GM12878 (cell line): Measurements from ENCODE around the gene MVB12B. TPM values are rescaled to one million over a fixed set of nuclear protein-coding genes. Genes with fewer than 3 reads are reported as not detected.

Experiments
- ATAC-seq: fragments of 200-7000 bp; cut with Tn5 transposase; 3 replicates; pipeline ENCODE4 v1.9.1; 2020; ENCODE audit warnings: mild to moderate bottlenecking, moderate library complexity
- BruUV-seq: library from RNA; stranded (reverse); fragments of 400-500 nt; replicated peaks from 2 replicates; lab custom pipeline; 2021; lab: Mats Ljungman, UMichigan
- CTCF ChIA-PET: fragments of 300-600 bp; sonication (Branson Sonifier 250); formaldehyde crosslinking; extraction: SDS; loops from one replicate; lab custom pipeline; 2021; ENCODE audit warnings: inconsistent platforms; lab: Yijun Ruan, JAX
- POLR2A ChIA-PET: fragments of 350-600 bp; formaldehyde crosslinking; extraction: SDS; loops from one replicate; lab custom pipeline; 2021; ENCODE audit warnings: inconsistent platforms; lab: Charles Lee
- RAD21 ChIA-PET: fragments of 300-600 bp; sonication (Branson Sonifier 250); formaldehyde crosslinking; loops from one replicate; lab custom pipeline; 2023; ENCODE audit warnings: antibody characterized with exemption; ENCODE audit not compliant: unreplicated experiment; lab: Charles Lee
- SMC1A ChIA-PET: fragments of 300-600 bp; sonication (Branson Sonifier 250); formaldehyde crosslinking; loops from one replicate; lab custom pipeline; 2023; ENCODE audit not compliant: unreplicated experiment, uncharacterized antibody; lab: Charles Lee
- DNase-seq: peaks from one replicate; pipeline ENCODE4 v3.0.0-alpha.2; 2011; ENCODE audit warnings: low read depth, low spot score
- FAIRE-seq: peaks from 3 replicates; lab custom pipeline; 2011; peaks lifted over from hg19 to GRCh38; lab: Jason Lieb, UNC
- H2AFZ ChIP-seq: 2 replicates; pipeline ENCODE4 v1.6.0; 2011; ENCODE audit warnings: low read depth, low read length, control low read depth; ENCODE audit not compliant: control insufficient read depth
- H3K27ac ChIP-seq: 2 replicates; pipeline ENCODE4 v1.5.1; 2011; ENCODE audit warnings: control low read depth; ENCODE audit not compliant: control insufficient read depth, insufficient read depth
- H3K27me3 ChIP-seq, 2 experiments: replicated peaks in 1 of 2; 2 replicates each; pipeline versions ENCODE4 v1.6.0 to v1.6.1; 2011; ENCODE audit warnings: low read length in 1 of 2; ENCODE audit not compliant: control insufficient read depth in 2 of 2, insufficient read depth in 2 of 2
- H3K36me3 ChIP-seq, 2 experiments: 2 replicates each; pipeline ENCODE4 v1.5.1; 2011; ENCODE audit warnings: low read length in 1 of 2; ENCODE audit not compliant: control insufficient read depth in 2 of 2, insufficient read depth in 2 of 2
- H3K4me1 ChIP-seq: 2 replicates; pipeline ENCODE4 v1.6.1; 2011; ENCODE audit warnings: mild to moderate bottlenecking, low read length, moderate library complexity, mixed read lengths; ENCODE audit not compliant: control insufficient read depth, insufficient read depth
- H3K4me2 ChIP-seq: 2 replicates; pipeline ENCODE4 v1.6.0; 2011; ENCODE audit warnings: control low read depth; ENCODE audit not compliant: control insufficient read depth, insufficient read depth
- H3K4me3 ChIP-seq: fragments of 200-600 bp; sonication (generic); 2 replicates; pipeline ENCODE4 v1.5.1; 2016
- H3K79me2 ChIP-seq: 2 replicates; pipeline ENCODE4 v1.6.0; 2011; ENCODE audit warnings: low read length; ENCODE audit not compliant: control insufficient read depth, insufficient read depth
- H3K9ac ChIP-seq: 2 replicates; pipeline ENCODE4 v1.8.0; 2011; ENCODE audit warnings: low read length, control low read depth, mixed read lengths; ENCODE audit not compliant: control insufficient read depth, insufficient read depth
- H3K9me3 ChIP-seq: replicated peaks from 3 replicates; pipeline ENCODE4 v1.5.1; 2011; ENCODE audit warnings: mild to moderate bottlenecking, low read length; ENCODE audit not compliant: control insufficient read depth, insufficient read depth
- H4K20me1 ChIP-seq: 2 replicates; pipeline ENCODE4 v1.6.0; 2011; ENCODE audit not compliant: control insufficient read depth, insufficient read depth
- EGR1 ChIP-seq, 2 experiments: IDR thresholded peaks; 1 replicate in 1 of 2; 2 replicates in 1 of 2; pipeline ENCODE4 v1.6.1; 2011 to 2012; ENCODE audit warnings: low read depth in 2 of 2, low read length in 2 of 2, borderline replicate concordance in 1 of 2, mild to moderate bottlenecking in 1 of 2, moderate library complexity in 1 of 2
- HDAC6 ChIP-seq: fragments of 200-600 bp; sonication (generic); IDR thresholded peaks from one replicate; pipeline ENCODE4 v1.8.0; 2017; ENCODE audit warnings: antibody characterized with exemption; ENCODE audit not compliant: unreplicated experiment
- NBN ChIP-seq: fragments of 450-650 bp; IDR thresholded peaks from 2 replicates; pipeline ENCODE4 v1.6.1; 2016
- POLR2AphosphoS2 ChIP-seq: IDR thresholded peaks from 2 replicates; pipeline ENCODE4 v1.6.1; 2011; ENCODE audit warnings: low read depth, mild to moderate bottlenecking, low read length, improper control_type of control experiment, moderate library complexity
- POU2F2 ChIP-seq: IDR thresholded peaks from 3 replicates; pipeline ENCODE4 v1.6.1; 2011; ENCODE audit warnings: low read depth, mild to moderate bottlenecking, low read length, borderline replicate concordance
- SIN3A ChIP-seq: IDR thresholded peaks from 2 replicates; pipeline ENCODE4 v1.6.1; 2012; ENCODE audit warnings: low read depth, low read length, improper control_type of control experiment
- SIX5 ChIP-seq: IDR thresholded peaks from 2 replicates; pipeline ENCODE4 v1.6.1; 2011; ENCODE audit warnings: mild to moderate bottlenecking, low read depth, low read length, moderate library complexity; ENCODE audit not compliant: severe bottlenecking
- TARDBP ChIP-seq: IDR thresholded peaks from 2 replicates; pipeline ENCODE4 v1.6.1; 2016; ENCODE audit warnings: borderline replicate concordance
- YY1 ChIP-seq: IDR thresholded peaks from 2 replicates; pipeline ENCODE4 v1.6.1; 2011; ENCODE audit warnings: low read depth, mild to moderate bottlenecking, low read length
- WGBS: methylation state at CpG from one replicate; pipeline ENCODE4 v1.1.6; 2016; ENCODE audit warnings: low lambda C conversion rate; ENCODE audit not compliant: insufficient replicate concordance, insufficient coverage; ENCODE audit errors: missing lambda C conversion rate; 5-methylcytosine and 5-hydroxymethylcytosine counted together
- in situ Hi-C: fragments of 300-500 bp; cut with MboI; formaldehyde crosslinking; loops from 9 replicates; pipeline ENCODE4 v1.14.3; 2018; ENCODE audit warnings: mixed read lengths
- intact Hi-C: fragments of 100-400 bp; cut with micrococcal nuclease; formaldehyde crosslinking; loops from one replicate; pipeline ENCODE4 v1.14.2; 2022; ENCODE audit not compliant: unreplicated experiment
- polyA plus RNA-seq, 11 experiments: library from polyadenylated mRNA; depleted of rRNA in 4 of 11; unstranded in 6 of 11; stranded (reverse) in 5 of 11; fragments of >200 nt; fragmentation: Nextera tagmentation in 4 of 11; fragmentation: Illumina TruSeq in 1 of 11; extraction: Ambion mirVana in 4 of 11; extraction: Trizol in 1 of 11; gene quantifications; 1 replicate in 1 of 11; 2 replicates in 10 of 11; pipeline versions ENCODE4 v1.2.1 to v1.2.3, GENCODE V29; 2011 to 2016; ENCODE audit warnings: inconsistent platforms in 2 of 11, missing spikeins in 2 of 11, low read depth in 1 of 11
- total RNA-seq, 4 experiments: library from RNA; depleted of rRNA in 3 of 4; stranded (reverse); fragments of >200 nt in 3 of 4; fragmentation: Illumina TruSeq in 1 of 4; extraction: Trizol in 1 of 4; gene quantifications; 2 replicates each; pipeline versions ENCODE4 v1.2.1 to v1.2.3, GENCODE V29; 2013 to 2021

Gene MVB12B
- total and polyA plus RNA-seq, 10 of the 15 experiments (the other 5 are each of a cell fraction or from before 2014, with no cell fraction given): 0.08 TPM; not detected in 9

DNA sequence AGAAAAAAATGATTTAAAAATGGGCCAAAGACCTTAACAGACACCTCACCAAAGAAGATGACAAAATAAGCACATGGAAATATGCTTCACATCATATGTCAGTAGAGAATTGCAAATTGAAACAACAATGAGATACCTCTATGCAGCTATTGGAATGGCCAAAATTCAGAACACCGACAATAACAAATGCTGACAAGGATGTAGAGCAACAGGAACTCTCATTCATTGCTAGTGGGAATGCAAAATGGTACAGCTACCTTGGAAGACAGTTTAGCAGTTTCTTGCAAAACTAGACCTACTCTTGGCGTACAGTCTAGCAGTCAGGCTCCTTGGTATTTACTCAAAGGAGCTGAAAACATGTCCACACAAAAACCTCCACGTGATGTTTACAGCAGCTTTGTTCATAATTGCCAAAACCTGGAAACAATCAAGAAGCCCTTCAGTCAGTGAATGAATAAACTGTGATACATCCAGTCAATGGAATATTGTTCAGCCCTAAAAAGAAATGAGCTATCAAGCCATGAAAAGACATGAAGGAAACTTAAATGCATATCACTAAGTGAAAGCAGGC, 10.5 kb upstream of the MVB12B start:
- 34% methylated on average over 3 of the region's 3 CpGs for WGBS
- no peaks in the 10 kb centered on the region for H3K79me2 ChIP-seq
- no peak overlapping the region for H3K9ac ChIP-seq
- RAD21 ChIA-PET: no interaction called here
- no peaks in the 10 kb centered on the region for H3K4me1 ChIP-seq
- no peak overlapping the region for H3K27ac ChIP-seq
- no peak overlapping the region for H2AFZ ChIP-seq
- in situ Hi-C loops (no loop called here), intact Hi-C loops (loop anchor here (5.0 kb wide), 1 partner anchor 81 kb away; no protein-coding TSS in a partner anchor)
- CTCF ChIA-PET: interaction anchor here (1.3 to 1.7 kb wide), 3 partner anchors 83 to 175 kb away, joined by 3 to 11 read pairs (median 7); no protein-coding TSS in a partner anchor
- no peak overlapping the region for H3K4me3 ChIP-seq
- TF ChIP-seq SIN3A: no peak
- no peak for TF ChIP-seq POLR2AphosphoS2
- no peak for TF ChIP-seq NBN
- no peak for TF ChIP-seq HDAC6
- TF ChIP-seq EGR1 (IDR thresholded peaks at IDR 0.05; ENCODE audit: borderline replicate concordance in 1 of 2, low read depth in 2 of 2, low read length in 2 of 2): no peak
- no peak for TF ChIP-seq SIX5
- TF ChIP-seq YY1: no peak
- TF ChIP-seq POU2F2: no peak
- TF ChIP-seq TARDBP: no peak
- BruUV-seq: no TSS peak
- SMC1A ChIA-PET: interaction anchor here (0.9 to 1.3 kb wide), 2 partner anchors 14 to 37 kb away, joined by 3 to 4 read pairs; no protein-coding TSS in a partner anchor
- no peak overlapping the region for H3K4me2 ChIP-seq
- DNase-seq: no peak
- H3K9me3 ChIP-seq: no peaks in the 10 kb centered on the region
- POLR2A ChIA-PET: no interaction called here
- no peak for ATAC-seq
- no peaks in the 10 kb centered on the region for H4K20me1 ChIP-seq
- FAIRE-seq: no peak
- no peaks in the 10 kb centered on the region for H3K27me3 ChIP-seq
- H3K36me3 ChIP-seq: no peaks in the 10 kb centered on the region
